Mesangial cell (primary cell): ENCODE results near the gene PHF21B. TPM values are rescaled to one million over a fixed set of nuclear protein-coding genes. Genes with fewer than 3 reads are reported as not detected.

Experiments
- total RNA-seq: library from RNA; depleted of rRNA; stranded (reverse); fragments of >200 nt; gene quantifications from 2 replicates; pipeline ENCODE4 v1.2.3, GENCODE V29; 2015

PHF21B gene
- 0.16 TPM in 1 of 2 replicates, not detected in the other for total RNA-seq

DNA sequence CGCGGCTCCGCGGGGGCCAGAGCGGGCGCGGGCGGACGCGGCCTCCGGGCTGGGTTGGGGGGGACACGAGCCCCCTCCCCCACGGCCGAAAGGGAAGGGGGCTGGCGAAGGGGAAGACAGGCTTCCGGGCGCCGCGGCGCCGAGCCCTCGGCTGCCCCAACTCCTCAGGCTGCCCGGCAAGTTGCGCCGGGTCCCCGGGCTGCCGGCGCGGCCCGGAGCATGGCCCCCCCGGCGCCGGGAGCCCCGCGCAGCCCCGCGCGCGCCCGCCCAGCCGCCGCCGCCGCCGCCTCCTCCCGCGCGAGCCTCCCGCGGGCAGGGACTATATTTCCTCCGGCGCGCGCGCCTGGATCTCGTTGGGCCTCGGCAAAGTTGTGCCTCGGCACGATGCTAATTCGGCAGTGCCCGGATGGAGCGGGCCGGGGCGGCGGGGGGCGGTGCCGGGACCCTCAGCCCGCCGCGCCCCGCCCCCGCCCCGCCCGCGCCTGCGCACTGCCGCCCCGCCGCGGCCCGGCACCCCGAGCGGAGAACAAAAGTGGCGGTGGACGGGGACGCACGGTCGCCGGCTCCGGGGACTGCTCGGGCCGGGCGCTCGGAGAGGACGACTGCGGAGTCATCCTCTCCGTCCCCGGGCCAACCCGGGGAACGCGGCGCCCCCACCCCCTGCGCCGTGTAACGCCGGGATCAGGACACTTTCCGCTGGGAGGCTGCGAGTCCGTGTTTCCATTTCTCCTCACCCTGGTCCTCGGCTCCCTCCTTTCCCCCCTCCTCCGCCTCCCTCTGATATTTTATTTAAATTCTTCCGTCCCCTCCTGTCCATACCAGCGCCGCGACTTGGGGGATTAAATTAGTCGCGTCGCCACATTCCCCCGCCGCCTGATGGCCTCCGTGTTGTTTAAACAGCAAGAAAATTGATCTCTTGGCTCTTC lies at the start of gene PHF21B:
Gene PHF21B, minus strand, starts transcription at position 400 of the 926 bp plus-strand sequence. CDS start 456 bp downstream, outside the sequence.

Other genes starting within 250 kb of the PHF21B start
- gene NUP50, start 153.9 kb upstream of the PHF21B start, total RNA-seq: 37.1 and 78.4 TPM in 2 replicates
- gene KIAA0930, start 230.9 kb upstream of the PHF21B start, total RNA-seq: 35.5 and 46.1 TPM in 2 replicates